BE2C (cell line): ENCODE data around the gene PDE7B.

ENCODE experiments used
- DNase-seq: peaks from one replicate; pipeline ENCODE4 v3.0.0-alpha.2; 2020
- H3K27me3 ChIP-seq: fragments of 250-450 bp; sonication (Bioruptor Pico); 2 replicates; pipeline ENCODE4 v1.5.1; 2020; ENCODE audit warnings: mild to moderate bottlenecking
- H3K36me3 ChIP-seq: fragments of 250-450 bp; sonication (Bioruptor Pico); 2 replicates; pipeline ENCODE4 v1.5.1; 2020; ENCODE audit warnings: mild to moderate bottlenecking
- H3K4me1 ChIP-seq: fragments of 250-450 bp; sonication (Bioruptor Pico); 2 replicates; pipeline ENCODE4 v1.5.1; 2020
- H3K4me3 ChIP-seq: 2 replicates; pipeline ENCODE4 v1.5.1; 2011; ENCODE audit warnings: low read depth, low read length
- H3K9me3 ChIP-seq: fragments of 250-450 bp; sonication (Bioruptor Pico); 2 replicates; pipeline ENCODE4 v1.5.1; 2020
- TF ChIP-seq, protein P1 (sequence below): IDR thresholded peaks from 2 replicates; pipeline ENCODE4 v1.5.1; 2012; ENCODE audit warnings: mild to moderate bottlenecking, low read depth, low read length

The PDE7B gene

DNA sequence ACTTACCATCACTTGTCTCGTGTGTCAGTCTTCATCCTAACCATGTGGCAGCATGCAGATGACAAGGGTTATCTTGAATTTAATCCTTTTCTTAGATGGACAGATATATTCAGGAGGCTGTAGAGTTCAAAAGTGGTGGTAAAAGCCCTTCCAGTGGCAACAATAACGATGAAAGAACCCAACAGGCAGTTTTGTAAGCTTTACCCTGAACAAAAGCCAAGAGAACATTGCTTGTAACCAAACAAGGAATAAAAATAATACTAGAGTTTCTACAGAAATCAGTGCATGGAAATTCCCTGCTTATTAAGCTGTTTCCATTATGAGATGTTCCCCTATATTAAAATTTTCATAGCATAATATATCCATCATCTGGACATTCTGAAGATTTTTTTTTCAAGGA, 69.7 kb downstream of the PDE7B start:
- Histone ChIP-seq H3K27me3 (no peaks in the 10 kb centered on the region), H3K4me1 (peaks cover 16% of the 10 kb centered on the region), H3K4me3 (no peak overlapping the region), H3K9me3 (no peaks in the 10 kb centered on the region), H3K36me3 (no peaks in the 10 kb centered on the region)
- TF ChIP-seq, protein P1, sequence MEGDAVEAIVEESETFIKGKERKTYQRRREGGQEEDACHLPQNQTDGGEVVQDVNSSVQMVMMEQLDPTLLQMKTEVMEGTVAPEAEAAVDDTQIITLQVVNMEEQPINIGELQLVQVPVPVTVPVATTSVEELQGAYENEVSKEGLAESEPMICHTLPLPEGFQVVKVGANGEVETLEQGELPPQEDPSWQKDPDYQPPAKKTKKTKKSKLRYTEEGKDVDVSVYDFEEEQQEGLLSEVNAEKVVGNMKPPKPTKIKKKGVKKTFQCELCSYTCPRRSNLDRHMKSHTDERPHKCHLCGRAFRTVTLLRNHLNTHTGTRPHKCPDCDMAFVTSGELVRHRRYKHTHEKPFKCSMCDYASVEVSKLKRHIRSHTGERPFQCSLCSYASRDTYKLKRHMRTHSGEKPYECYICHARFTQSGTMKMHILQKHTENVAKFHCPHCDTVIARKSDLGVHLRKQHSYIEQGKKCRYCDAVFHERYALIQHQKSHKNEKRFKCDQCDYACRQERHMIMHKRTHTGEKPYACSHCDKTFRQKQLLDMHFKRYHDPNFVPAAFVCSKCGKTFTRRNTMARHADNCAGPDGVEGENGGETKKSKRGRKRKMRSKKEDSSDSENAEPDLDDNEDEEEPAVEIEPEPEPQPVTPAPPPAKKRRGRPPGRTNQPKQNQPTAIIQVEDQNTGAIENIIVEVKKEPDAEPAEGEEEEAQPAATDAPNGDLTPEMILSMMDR: no peak
- no peak for DNase-seq

DNA sequence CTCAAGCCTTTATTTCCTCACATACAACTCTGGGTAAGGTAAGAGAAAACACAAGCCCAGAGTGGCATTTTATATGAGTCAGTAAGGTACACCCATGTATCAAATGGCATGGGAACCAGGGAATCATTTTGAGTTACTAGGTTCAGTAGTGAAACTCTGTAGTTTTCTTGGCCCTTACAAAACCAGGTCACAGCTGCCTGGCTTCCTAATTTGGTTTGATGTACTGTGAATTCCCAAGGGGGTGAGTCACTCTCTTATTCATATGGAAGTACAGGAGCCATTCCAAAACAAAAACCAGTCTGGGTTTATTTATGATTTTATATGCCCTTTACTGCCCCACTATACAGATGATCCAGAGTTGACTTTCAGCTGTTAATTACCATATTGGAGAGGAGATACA, 70.7 kb downstream of the PDE7B start:
- H3K27me3 ChIP-seq: no peaks in the 10 kb centered on the region
- no peak overlapping the region for H3K4me3 ChIP-seq
- DNase-seq: peak; percentile 66
- H3K36me3 ChIP-seq: no peaks in the 10 kb centered on the region
- TF ChIP-seq, protein P1: no peak
- peaks cover 16% of the 10 kb centered on the region for H3K4me1 ChIP-seq
- H3K9me3 ChIP-seq: no peaks in the 10 kb centered on the region

DNA sequence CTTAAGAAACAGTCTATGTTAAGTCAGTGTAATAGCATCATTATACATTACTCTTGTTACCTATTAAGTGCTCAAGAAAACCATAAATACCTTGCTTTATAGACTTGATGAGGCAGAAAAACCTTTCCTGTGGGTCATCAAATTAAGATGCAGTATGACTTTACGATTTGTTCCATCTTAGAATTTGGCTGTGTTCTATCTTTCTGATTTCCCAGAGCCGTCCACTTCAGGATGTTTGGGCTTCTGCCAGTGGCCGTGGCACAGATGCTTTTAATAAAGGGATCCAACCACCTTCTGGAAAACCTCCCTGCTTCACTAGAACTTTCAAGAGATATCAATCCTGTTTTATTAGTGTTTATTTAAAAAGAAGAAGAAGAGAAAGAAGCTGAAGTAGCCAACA, 71.2 kb downstream of the PDE7B start:
- Histone ChIP-seq H3K36me3 (no peaks in the 10 kb centered on the region), H3K4me1 (peaks cover 16% of the 10 kb centered on the region), H3K4me3 (no peak overlapping the region), H3K27me3 (no peaks in the 10 kb centered on the region), H3K9me3 (no peaks in the 10 kb centered on the region)
- DNase-seq: peak; percentile 58
- TF ChIP-seq, protein P1: no peak

DNA sequence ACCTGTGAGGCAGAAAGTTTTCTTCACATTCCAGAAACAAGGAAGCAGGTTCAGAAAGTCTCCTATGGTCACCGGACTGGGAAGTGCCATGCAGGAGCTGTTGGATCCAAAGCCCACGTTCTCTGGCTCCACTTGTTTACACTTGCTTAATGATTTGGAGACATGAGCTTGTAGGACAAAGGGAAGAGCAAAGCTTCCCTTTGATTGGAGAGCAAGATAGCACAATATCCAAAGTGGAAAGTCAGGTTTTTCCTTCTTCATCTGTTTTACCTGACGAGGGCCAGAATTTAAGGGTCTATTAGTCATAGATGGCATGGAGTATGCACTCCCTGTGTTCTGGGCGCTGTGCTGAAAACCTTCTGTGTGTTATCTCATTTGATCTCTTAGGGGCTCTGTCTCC, 81.2 kb downstream of the PDE7B start:
- Histone ChIP-seq H3K36me3 (no peaks in the 10 kb centered on the region), H3K4me3 (no peak overlapping the region), H3K27me3 (no peaks in the 10 kb centered on the region), H3K4me1 (no peaks in the 10 kb centered on the region), H3K9me3 (no peaks in the 10 kb centered on the region)
- DNase-seq: no peak
- TF ChIP-seq, protein P1: no peak

DNA sequence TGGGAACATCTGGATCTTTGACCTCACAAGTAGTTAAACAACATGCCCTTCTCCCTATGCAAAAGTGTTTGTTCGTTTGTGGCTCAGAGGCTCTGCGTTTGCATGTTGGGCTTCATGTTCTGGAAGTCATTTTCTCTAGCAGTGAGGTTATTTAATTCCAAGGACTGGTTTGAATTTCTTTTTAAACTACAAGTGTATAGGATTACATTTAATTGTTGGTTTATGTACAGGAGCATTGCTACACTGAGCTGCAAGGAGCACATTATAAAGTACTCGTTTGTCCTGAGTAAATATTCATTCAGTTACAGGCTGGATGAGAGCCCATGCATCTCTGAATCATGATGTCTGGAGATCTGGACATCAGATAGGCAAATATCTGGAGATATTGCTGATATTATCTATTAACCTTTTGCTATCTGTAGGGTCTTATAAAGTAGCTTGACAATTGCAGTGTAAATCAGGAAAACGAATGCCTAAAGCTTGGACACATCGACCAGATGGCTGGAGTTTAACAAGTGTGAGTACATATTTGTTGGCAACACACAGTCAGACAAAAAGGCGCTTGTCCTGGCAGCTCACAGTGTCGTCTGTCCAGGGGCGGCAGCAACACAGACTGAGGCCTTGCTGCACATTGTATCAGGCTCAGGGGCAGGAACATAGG, 84.6 kb downstream of the PDE7B start:
- TF ChIP-seq, protein P1: no peak
- Histone ChIP-seq H3K9me3 (no peaks in the 10 kb centered on the region), H3K4me3 (no peak overlapping the region), H3K27me3 (no peaks in the 10 kb centered on the region), H3K36me3 (no peaks in the 10 kb centered on the region), H3K4me1 (no peaks in the 10 kb centered on the region; the same call in 1 of the 2 replicates)
- no peak for DNase-seq

DNA sequence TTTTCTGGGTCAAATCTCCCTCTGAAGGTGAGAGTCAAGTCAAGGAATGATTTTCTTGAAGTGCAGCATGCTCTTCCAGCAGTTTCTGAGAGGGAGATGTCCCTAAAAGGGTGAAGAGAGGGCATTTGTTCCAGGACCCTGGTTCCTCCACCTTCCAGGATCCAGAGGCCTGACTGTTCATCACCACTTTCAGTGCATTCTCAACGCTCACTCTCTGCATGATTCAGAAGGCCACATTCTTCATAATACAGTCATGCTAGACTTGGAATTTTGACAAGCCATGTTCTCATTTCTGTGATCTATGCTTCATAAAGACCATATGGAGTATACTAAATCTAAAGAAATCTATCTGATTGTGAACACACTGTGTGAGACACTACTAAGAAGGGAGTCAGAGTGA, 85.1 kb downstream of the PDE7B start:
- H3K9me3 ChIP-seq: no peaks in the 10 kb centered on the region
- H3K4me3 ChIP-seq: no peak overlapping the region
- TF ChIP-seq, protein P1: no peak
- no peaks in the 10 kb centered on the region; the same call in 1 of the 2 replicates for H3K4me1 ChIP-seq
- no peak for DNase-seq
- H3K27me3 ChIP-seq: no peaks in the 10 kb centered on the region
- H3K36me3 ChIP-seq: no peaks in the 10 kb centered on the region
